GM12878 (cell line): ENCODE measurements around the gene EPS8L1. TPM values are rescaled to one million over a fixed set of nuclear protein-coding genes. Genes with fewer than 3 reads are reported as not detected.

Experiments
- ATAC-seq: fragments of 200-7000 bp; cut with Tn5 transposase; 3 replicates; pipeline ENCODE4 v1.9.1; 2020; ENCODE audit warnings: mild to moderate bottlenecking, moderate library complexity
- BruUV-seq: library from RNA; stranded (reverse); fragments of 400-500 nt; replicated peaks from 2 replicates; lab custom pipeline; 2021; lab: Mats Ljungman, UMichigan
- CTCF ChIA-PET: fragments of 300-600 bp; sonication (Branson Sonifier 250); formaldehyde crosslinking; extraction: SDS; loops from one replicate; lab custom pipeline; 2021; ENCODE audit warnings: inconsistent platforms; lab: Yijun Ruan, JAX
- POLR2A ChIA-PET: fragments of 350-600 bp; formaldehyde crosslinking; extraction: SDS; loops from one replicate; lab custom pipeline; 2021; ENCODE audit warnings: inconsistent platforms; lab: Charles Lee
- RAD21 ChIA-PET: fragments of 300-600 bp; sonication (Branson Sonifier 250); formaldehyde crosslinking; loops from one replicate; lab custom pipeline; 2023; ENCODE audit warnings: antibody characterized with exemption; ENCODE audit not compliant: unreplicated experiment; lab: Charles Lee
- SMC1A ChIA-PET: fragments of 300-600 bp; sonication (Branson Sonifier 250); formaldehyde crosslinking; loops from one replicate; lab custom pipeline; 2023; ENCODE audit not compliant: unreplicated experiment, uncharacterized antibody; lab: Charles Lee
- DNase-seq: peaks from one replicate; pipeline ENCODE4 v3.0.0-alpha.2; 2011; ENCODE audit warnings: low read depth, low spot score
- FAIRE-seq: peaks from 3 replicates; lab custom pipeline; 2011; peaks lifted over from hg19 to GRCh38; lab: Jason Lieb, UNC
- H2AFZ ChIP-seq: 2 replicates; pipeline ENCODE4 v1.6.0; 2011; ENCODE audit warnings: low read depth, low read length, control low read depth; ENCODE audit not compliant: control insufficient read depth
- H3K27ac ChIP-seq: 2 replicates; pipeline ENCODE4 v1.5.1; 2011; ENCODE audit warnings: control low read depth; ENCODE audit not compliant: control insufficient read depth, insufficient read depth
- H3K27me3 ChIP-seq, 2 experiments: replicated peaks in 1 of 2; 2 replicates each; pipeline versions ENCODE4 v1.6.0 to v1.6.1; 2011; ENCODE audit warnings: low read length in 1 of 2; ENCODE audit not compliant: control insufficient read depth in 2 of 2, insufficient read depth in 2 of 2
- H3K36me3 ChIP-seq, 2 experiments: 2 replicates each; pipeline ENCODE4 v1.5.1; 2011; ENCODE audit warnings: low read length in 1 of 2; ENCODE audit not compliant: control insufficient read depth in 2 of 2, insufficient read depth in 2 of 2
- H3K4me1 ChIP-seq: 2 replicates; pipeline ENCODE4 v1.6.1; 2011; ENCODE audit warnings: mild to moderate bottlenecking, low read length, moderate library complexity, mixed read lengths; ENCODE audit not compliant: control insufficient read depth, insufficient read depth
- H3K4me2 ChIP-seq: 2 replicates; pipeline ENCODE4 v1.6.0; 2011; ENCODE audit warnings: control low read depth; ENCODE audit not compliant: control insufficient read depth, insufficient read depth
- H3K4me3 ChIP-seq: fragments of 200-600 bp; sonication (generic); 2 replicates; pipeline ENCODE4 v1.5.1; 2016
- H3K79me2 ChIP-seq: 2 replicates; pipeline ENCODE4 v1.6.0; 2011; ENCODE audit warnings: low read length; ENCODE audit not compliant: control insufficient read depth, insufficient read depth
- H3K9ac ChIP-seq: 2 replicates; pipeline ENCODE4 v1.8.0; 2011; ENCODE audit warnings: low read length, control low read depth, mixed read lengths; ENCODE audit not compliant: control insufficient read depth, insufficient read depth
- H3K9me3 ChIP-seq: replicated peaks from 3 replicates; pipeline ENCODE4 v1.5.1; 2011; ENCODE audit warnings: mild to moderate bottlenecking, low read length; ENCODE audit not compliant: control insufficient read depth, insufficient read depth
- H4K20me1 ChIP-seq: 2 replicates; pipeline ENCODE4 v1.6.0; 2011; ENCODE audit not compliant: control insufficient read depth, insufficient read depth
- BCL11A ChIP-seq: IDR thresholded peaks from 2 replicates; pipeline ENCODE4 v1.6.1; 2011; ENCODE audit warnings: low read depth, low read length
- BHLHE40 ChIP-seq, 2 experiments: fragments of 450-650 bp in 1 of 2; IDR thresholded peaks; 2 replicates each; pipeline ENCODE4 v1.6.1; 2011 to 2017; ENCODE audit warnings: low read depth in 2 of 2, borderline replicate concordance in 1 of 2, improper control_type of control experiment in 1 of 2, low read length in 1 of 2, mild to moderate bottlenecking in 1 of 2
- EP300 ChIP-seq, 2 experiments: fragments of 150-350 bp in 1 of 2; IDR thresholded peaks; 2 replicates each; pipeline ENCODE4 v1.6.1; 2011 to 2012; ENCODE audit warnings: low read depth in 2 of 2, low read length in 2 of 2, borderline replicate concordance in 1 of 2, improper control_type of control experiment in 1 of 2, inconsistent platforms in 1 of 2; ENCODE audit not compliant: control insufficient read depth in 1 of 2
- ZNF217 ChIP-seq: fragments of 450-650 bp; IDR thresholded peaks from 2 replicates; pipeline ENCODE4 v1.6.1; 2017; ENCODE audit warnings: antibody characterized with exemption, mild to moderate bottlenecking
- ZZZ3 ChIP-seq: IDR thresholded peaks from 2 replicates; pipeline ENCODE4 v1.6.1; 2011; ENCODE audit warnings: low read depth; ENCODE audit not compliant: control insufficient read depth, insufficient read length
- WGBS: methylation state at CpG from one replicate; pipeline ENCODE4 v1.1.6; 2016; ENCODE audit warnings: low lambda C conversion rate; ENCODE audit not compliant: insufficient replicate concordance, insufficient coverage; ENCODE audit errors: missing lambda C conversion rate; 5-methylcytosine and 5-hydroxymethylcytosine counted together
- in situ Hi-C: fragments of 300-500 bp; cut with MboI; formaldehyde crosslinking; loops from 9 replicates; pipeline ENCODE4 v1.14.3; 2018; ENCODE audit warnings: mixed read lengths
- intact Hi-C: fragments of 100-400 bp; cut with micrococcal nuclease; formaldehyde crosslinking; loops from one replicate; pipeline ENCODE4 v1.14.2; 2022; ENCODE audit not compliant: unreplicated experiment
- polyA plus RNA-seq, 11 experiments: library from polyadenylated mRNA; depleted of rRNA in 4 of 11; unstranded in 6 of 11; stranded (reverse) in 5 of 11; fragments of >200 nt; fragmentation: Nextera tagmentation in 4 of 11; fragmentation: Illumina TruSeq in 1 of 11; extraction: Ambion mirVana in 4 of 11; extraction: Trizol in 1 of 11; gene quantifications; 1 replicate in 1 of 11; 2 replicates in 10 of 11; pipeline versions ENCODE4 v1.2.1 to v1.2.3, GENCODE V29; 2011 to 2016; ENCODE audit warnings: inconsistent platforms in 2 of 11, missing spikeins in 2 of 11, low read depth in 1 of 11
- total RNA-seq, 4 experiments: library from RNA; depleted of rRNA in 3 of 4; stranded (reverse); fragments of >200 nt in 3 of 4; fragmentation: Illumina TruSeq in 1 of 4; extraction: Trizol in 1 of 4; gene quantifications; 2 replicates each; pipeline versions ENCODE4 v1.2.1 to v1.2.3, GENCODE V29; 2013 to 2021
- TF ChIP-seq, protein P1 (sequence below): fragments of 450-650 bp; IDR thresholded peaks from 2 replicates; pipeline ENCODE4 v1.6.1; 2016; ENCODE audit warnings: mild to moderate bottlenecking, moderate library complexity, borderline replicate concordance
- TF ChIP-seq, protein P2 (sequence below): fragments of 450-650 bp; IDR thresholded peaks from 2 replicates; pipeline ENCODE4 v1.6.1; 2018; ENCODE audit warnings: borderline replicate concordance, mild to moderate bottlenecking; ENCODE audit not compliant: partially characterized antibody

The EPS8L1 gene
- total and polyA plus RNA-seq, 10 of the 15 experiments (the other 5 are each of a cell fraction or from before 2014, with no cell fraction given): 0.68 to 2.2 (median 0.96) TPM; not detected in 2

DNA sequence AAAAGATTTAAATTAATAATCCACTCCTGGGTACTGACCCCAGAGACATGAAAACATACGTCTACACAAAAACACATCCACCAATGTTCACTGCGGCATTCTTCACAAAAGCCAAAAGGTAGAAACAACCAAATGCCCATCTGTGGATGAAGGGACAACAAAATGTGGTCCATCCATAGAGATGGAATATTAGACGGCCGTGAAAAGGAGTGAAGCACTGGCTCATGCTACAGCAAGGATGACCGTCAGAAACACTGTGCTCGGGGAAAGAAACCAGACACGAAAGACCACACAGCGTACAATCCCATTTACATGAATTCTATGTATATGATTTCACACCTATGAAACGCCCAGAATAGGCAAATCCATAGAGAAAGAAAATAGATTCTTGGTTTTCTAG lies 18.8 kb upstream of the EPS8L1 start:
- no peaks in the 10 kb centered on the region; the same call in 2 of the 3 replicates for H3K9me3 ChIP-seq
- no TSS peak for BruUV-seq
- 96% methylated on average over 9 of the region's 9 CpGs for WGBS
- no peak for ATAC-seq
- H3K4me1 ChIP-seq: no peaks in the 10 kb centered on the region
- FAIRE-seq: no peak
- SMC1A ChIA-PET: no interaction called here
- intact Hi-C loops (loop anchor here (5.0 kb wide), 1 partner anchor 175 kb away; no protein-coding TSS in a partner anchor), in situ Hi-C loops (no loop called here)
- no peak overlapping the region for H2AFZ ChIP-seq
- H3K27ac ChIP-seq: no peak overlapping the region
- H3K4me3 ChIP-seq: no peak overlapping the region
- RAD21 ChIA-PET: no interaction called here
- peaks cover 2 to 12% of the 10 kb centered on the region in 2 experiments; a peak in 3 of 4 replicates for H3K36me3 ChIP-seq
- H3K79me2 ChIP-seq: no peaks in the 10 kb centered on the region
- DNase-seq: no peak
- no peak overlapping the region for H3K4me2 ChIP-seq
- TF ChIP-seq BCL11A (no peak), ZNF217 (no peak), ZZZ3 (no peak), EP300 (IDR thresholded peaks at IDR 0.05; ENCODE audit: borderline replicate concordance in 1 of 2, control insufficient read depth in 1 of 2, low read depth in 2 of 2, low read length in 2 of 2) (no peak), BHLHE40 (IDR thresholded peaks at IDR 0.05; ENCODE audit: borderline replicate concordance in 1 of 2, low read depth in 2 of 2, low read length in 1 of 2) (no peak)
- TF ChIP-seq, protein P1, sequence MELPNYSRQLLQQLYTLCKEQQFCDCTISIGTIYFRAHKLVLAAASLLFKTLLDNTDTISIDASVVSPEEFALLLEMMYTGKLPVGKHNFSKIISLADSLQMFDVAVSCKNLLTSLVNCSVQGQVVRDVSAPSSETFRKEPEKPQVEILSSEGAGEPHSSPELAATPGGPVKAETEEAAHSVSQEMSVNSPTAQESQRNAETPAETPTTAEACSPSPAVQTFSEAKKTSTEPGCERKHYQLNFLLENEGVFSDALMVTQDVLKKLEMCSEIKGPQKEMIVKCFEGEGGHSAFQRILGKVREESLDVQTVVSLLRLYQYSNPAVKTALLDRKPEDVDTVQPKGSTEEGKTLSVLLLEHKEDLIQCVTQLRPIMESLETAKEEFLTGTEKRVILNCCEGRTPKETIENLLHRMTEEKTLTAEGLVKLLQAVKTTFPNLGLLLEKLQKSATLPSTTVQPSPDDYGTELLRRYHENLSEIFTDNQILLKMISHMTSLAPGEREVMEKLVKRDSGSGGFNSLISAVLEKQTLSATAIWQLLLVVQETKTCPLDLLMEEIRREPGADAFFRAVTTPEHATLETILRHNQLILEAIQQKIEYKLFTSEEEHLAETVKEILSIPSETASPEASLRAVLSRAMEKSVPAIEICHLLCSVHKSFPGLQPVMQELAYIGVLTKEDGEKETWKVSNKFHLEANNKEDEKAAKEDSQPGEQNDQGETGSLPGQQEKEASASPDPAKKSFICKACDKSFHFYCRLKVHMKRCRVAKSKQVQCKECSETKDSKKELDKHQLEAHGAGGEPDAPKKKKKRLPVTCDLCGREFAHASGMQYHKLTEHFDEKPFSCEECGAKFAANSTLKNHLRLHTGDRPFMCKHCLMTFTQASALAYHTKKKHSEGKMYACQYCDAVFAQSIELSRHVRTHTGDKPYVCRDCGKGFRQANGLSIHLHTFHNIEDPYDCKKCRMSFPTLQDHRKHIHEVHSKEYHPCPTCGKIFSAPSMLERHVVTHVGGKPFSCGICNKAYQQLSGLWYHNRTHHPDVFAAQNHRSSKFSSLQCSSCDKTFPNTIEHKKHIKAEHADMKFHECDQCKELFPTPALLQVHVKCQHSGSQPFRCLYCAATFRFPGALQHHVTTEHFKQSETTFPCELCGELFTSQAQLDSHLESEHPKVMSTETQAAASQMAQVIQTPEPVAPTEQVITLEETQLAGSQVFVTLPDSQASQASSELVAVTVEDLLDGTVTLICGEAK: no peak
- TF ChIP-seq, protein P2, sequence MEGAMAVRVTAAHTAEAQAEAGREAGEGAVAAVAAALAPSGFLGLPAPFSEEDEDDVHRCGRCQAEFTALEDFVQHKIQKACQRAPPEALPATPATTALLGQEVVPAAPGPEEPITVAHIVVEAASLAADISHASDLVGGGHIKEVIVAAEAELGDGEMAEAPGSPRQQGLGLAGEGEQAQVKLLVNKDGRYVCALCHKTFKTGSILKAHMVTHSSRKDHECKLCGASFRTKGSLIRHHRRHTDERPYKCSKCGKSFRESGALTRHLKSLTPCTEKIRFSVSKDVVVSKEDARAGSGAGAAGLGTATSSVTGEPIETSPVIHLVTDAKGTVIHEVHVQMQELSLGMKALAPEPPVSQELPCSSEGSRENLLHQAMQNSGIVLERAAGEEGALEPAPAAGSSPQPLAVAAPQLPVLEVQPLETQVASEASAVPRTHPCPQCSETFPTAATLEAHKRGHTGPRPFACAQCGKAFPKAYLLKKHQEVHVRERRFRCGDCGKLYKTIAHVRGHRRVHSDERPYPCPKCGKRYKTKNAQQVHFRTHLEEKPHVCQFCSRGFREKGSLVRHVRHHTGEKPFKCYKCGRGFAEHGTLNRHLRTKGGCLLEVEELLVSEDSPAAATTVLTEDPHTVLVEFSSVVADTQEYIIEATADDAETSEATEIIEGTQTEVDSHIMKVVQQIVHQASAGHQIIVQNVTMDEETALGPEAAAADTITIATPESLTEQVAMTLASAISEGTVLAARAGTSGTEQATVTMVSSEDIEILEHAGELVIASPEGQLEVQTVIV: no peak
- TF ChIP-seq, all 136 proteins: peak for 0
- ChIA-PET POLR2A (no interaction called here), CTCF (no interaction called here)
- Histone ChIP-seq H3K27me3 (no peaks in the 10 kb centered on the region), H4K20me1 (no peaks in the 10 kb centered on the region), H3K9ac (no peak overlapping the region)
